ENCODE results near the gene RELN.

Gene RELN

GRCh38 chr7:103658055-103659005, 331.1 kb downstream of the RELN start:
- POLR2A ChIA-PET, result no interaction called here
- no peak for DNase-seq (ENCODE audit: extremely low spot score)
- CTCF ChIA-PET, result no interaction called here
- TF ChIP-seq TARDBP (IDR thresholded peaks at IDR 0.05) (no peak), ZNF384 (IDR thresholded peaks at IDR 0.05) (no peak), FOXA1 (IDR thresholded peaks at IDR 0.05) (no peak), HDGF (IDR thresholded peaks at IDR 0.05; ENCODE audit: borderline replicate concordance) (no peak), LEF1 (IDR thresholded peaks at IDR 0.05; ENCODE audit: borderline replicate concordance) (no peak), NFRKB (IDR thresholded peaks at IDR 0.05) (no peak), BHLHE40 (IDR thresholded peaks at IDR 0.05; ENCODE audit: borderline replicate concordance) (no peak), PKNOX1 (IDR thresholded peaks at IDR 0.05) (no peak)

GRCh38 chr7:103657474-103657894, 332.0 kb downstream of the RELN start:
- DNase-seq (ENCODE audit: extremely low spot score), result no peak
- no peak for TF ChIP-seq FOXK2 (IDR thresholded peaks at IDR 0.05)
- POLR2A ChIA-PET, result no interaction called here
- CTCF ChIA-PET, result no interaction called here

GRCh38 chr7:103656221-103656620, 333.2 kb downstream of the RELN start:
- TF ChIP-seq L3MBTL2 (conservative IDR thresholded peaks at IDR 0.05), result no peak
- TF ChIP-seq ZNF384 (IDR thresholded peaks at IDR 0.05), result no peak
- TF ChIP-seq FOXK2 (IDR thresholded peaks at IDR 0.05), result no peak
- TF ChIP-seq NFRKB (IDR thresholded peaks at IDR 0.05), result no peak
- no peak for TF ChIP-seq ARNT (IDR thresholded peaks at IDR 0.05)
- no peak for TF ChIP-seq FOXA1 (IDR thresholded peaks at IDR 0.05)
- no peak for TF ChIP-seq FOXM1 (IDR thresholded peaks at IDR 0.05; ENCODE audit: borderline replicate concordance)
- no peak for TF ChIP-seq SP1 (IDR thresholded peaks at IDR 0.05)
- TF ChIP-seq CTBP1 (IDR thresholded peaks at IDR 0.05; ENCODE audit: borderline replicate concordance), result no peak
- TF ChIP-seq LEF1 (IDR thresholded peaks at IDR 0.05; ENCODE audit: borderline replicate concordance), result no peak
- ChIA-PET POLR2A (no interaction called here), CTCF (no interaction called here)
- no peak for DNase-seq (ENCODE audit: extremely low spot score)

GRCh38 chr7:103651593-103652377, 337.7 kb downstream of the RELN start:
- TF ChIP-seq FOXM1 (IDR thresholded peaks at IDR 0.05; ENCODE audit: borderline replicate concordance), result no peak
- no peak for TF ChIP-seq FOXA1 (IDR thresholded peaks at IDR 0.05)
- TF ChIP-seq NFRKB (IDR thresholded peaks at IDR 0.05), result no peak
- TF ChIP-seq PKNOX1 (IDR thresholded peaks at IDR 0.05), result no peak
- no peak for TF ChIP-seq LEF1 (IDR thresholded peaks at IDR 0.05; ENCODE audit: borderline replicate concordance)
- no peak for TF ChIP-seq L3MBTL2 (conservative IDR thresholded peaks at IDR 0.05)
- no peak for TF ChIP-seq ELF4 (IDR thresholded peaks at IDR 0.05)
- no peak for TF ChIP-seq ZNF384 (IDR thresholded peaks at IDR 0.05)
- no peak for TF ChIP-seq TARDBP (IDR thresholded peaks at IDR 0.05)
- TF ChIP-seq BHLHE40 (IDR thresholded peaks at IDR 0.05; ENCODE audit: borderline replicate concordance), result no peak
- ChIA-PET POLR2A (no interaction called here), CTCF (no interaction called here)
- DNase-seq (ENCODE audit: extremely low spot score), result no peak

GRCh38 chr7:103649052-103649451, 340.4 kb downstream of the RELN start:
- no peak for DNase-seq (ENCODE audit: extremely low spot score)
- TF ChIP-seq SP1 (IDR thresholded peaks at IDR 0.05), result no peak
- no peak for TF ChIP-seq CTBP1 (IDR thresholded peaks at IDR 0.05; ENCODE audit: borderline replicate concordance)
- TF ChIP-seq FOXA1 (IDR thresholded peaks at IDR 0.05), result no peak
- no peak for TF ChIP-seq L3MBTL2 (conservative IDR thresholded peaks at IDR 0.05)
- TF ChIP-seq ZNF384 (IDR thresholded peaks at IDR 0.05), result no peak
- TF ChIP-seq SUZ12 (IDR thresholded peaks at IDR 0.05), result no peak
- TF ChIP-seq ARNT (IDR thresholded peaks at IDR 0.05), result no peak
- no peak for TF ChIP-seq LEF1 (IDR thresholded peaks at IDR 0.05; ENCODE audit: borderline replicate concordance)
- TF ChIP-seq HDGF (IDR thresholded peaks at IDR 0.05; ENCODE audit: borderline replicate concordance), result no peak
- TF ChIP-seq FOXM1 (IDR thresholded peaks at IDR 0.05; ENCODE audit: borderline replicate concordance), result no peak
- no peak for TF ChIP-seq BHLHE40 (IDR thresholded peaks at IDR 0.05; ENCODE audit: borderline replicate concordance)
- no peak for TF ChIP-seq ELF4 (IDR thresholded peaks at IDR 0.05)
- TF ChIP-seq NFRKB (IDR thresholded peaks at IDR 0.05), result no peak
- no peak for TF ChIP-seq TARDBP (IDR thresholded peaks at IDR 0.05)
- TF ChIP-seq FOXK2 (IDR thresholded peaks at IDR 0.05), result no peak
- no peak for TF ChIP-seq PKNOX1 (IDR thresholded peaks at IDR 0.05)
- CTCF ChIA-PET, result no interaction called here
- POLR2A ChIA-PET, result no interaction called here

GRCh38 chr7:103648135-103648534, 341.3 kb downstream of the RELN start:
- POLR2A ChIA-PET, result no interaction called here
- no peak for DNase-seq (ENCODE audit: extremely low spot score)
- TF ChIP-seq TARDBP (IDR thresholded peaks at IDR 0.05) (no peak), CTBP1 (IDR thresholded peaks at IDR 0.05; ENCODE audit: borderline replicate concordance) (no peak), FOXA1 (IDR thresholded peaks at IDR 0.05) (no peak), LEF1 (IDR thresholded peaks at IDR 0.05; ENCODE audit: borderline replicate concordance) (no peak), L3MBTL2 (conservative IDR thresholded peaks at IDR 0.05) (no peak), HDGF (IDR thresholded peaks at IDR 0.05; ENCODE audit: borderline replicate concordance) (no peak), PKNOX1 (IDR thresholded peaks at IDR 0.05) (no peak), ZNF384 (IDR thresholded peaks at IDR 0.05) (no peak), FOXK2 (IDR thresholded peaks at IDR 0.05) (no peak), FOXM1 (IDR thresholded peaks at IDR 0.05; ENCODE audit: borderline replicate concordance) (no peak), BHLHE40 (IDR thresholded peaks at IDR 0.05; ENCODE audit: borderline replicate concordance) (no peak), SUZ12 (IDR thresholded peaks at IDR 0.05) (no peak), SP1 (IDR thresholded peaks at IDR 0.05) (no peak), NFRKB (IDR thresholded peaks at IDR 0.05) (no peak)

More at GRCh38 chr7:103648135-103648534, 341.3 kb downstream of the RELN start:
- CTCF ChIA-PET, result no interaction called here

Measured in HEK293T (cell line).